Suprapubic skin (tissue), 4 donors: ENCODE data around the gene DDX1. TPM values are rescaled to one million over a fixed set of nuclear protein-coding genes. Genes with fewer than 3 reads are reported as not detected.

Experiments used
- DNase-seq, 2 donors: peaks; one replicate each; pipeline ENCODE4 v3.0.0-alpha.2; 2019; ENCODE audit warnings: low spot score in 2 of 2
- H3K27ac ChIP-seq: fragments of 200-600 bp; sonication (generic); one replicate; pipeline ENCODE4 v1.5.1; 2019
- H3K27me3 ChIP-seq: fragments of 200-600 bp; sonication (generic); one replicate; pipeline ENCODE4 v1.5.1; 2019
- H3K36me3 ChIP-seq: fragments of 200-600 bp; sonication (generic); one replicate; pipeline ENCODE4 v1.5.1; 2019
- H3K4me1 ChIP-seq: fragments of 200-600 bp; sonication (generic); one replicate; pipeline ENCODE4 v1.5.1; 2019
- H3K4me3 ChIP-seq: fragments of 200-600 bp; sonication (generic); one replicate; pipeline ENCODE4 v1.5.1; 2019; ENCODE audit warnings: mild to moderate bottlenecking
- H3K9me3 ChIP-seq: fragments of 200-600 bp; sonication (generic); one replicate; pipeline ENCODE4 v1.5.1; 2019
- EP300 ChIP-seq: sonication (generic); formaldehyde crosslinking; IDR thresholded peaks from one replicate; pipeline ENCODE4 v1.6.1; 2017; ENCODE audit warnings: antibody characterized with exemption
- POLR2A ChIP-seq, 2 donors: fragments of 450-650 bp; IDR thresholded peaks; one replicate each; pipeline ENCODE4 v1.6.1; 2017; ENCODE audit warnings: antibody characterized with exemption in 2 of 2, mild to moderate bottlenecking in 2 of 2, moderate library complexity in 2 of 2
- POLR2AphosphoS5 ChIP-seq, 3 donors: sonication (generic); formaldehyde crosslinking; IDR thresholded peaks; one replicate each; pipeline ENCODE4 v1.6.1; 2017; ENCODE audit warnings: antibody characterized with exemption in 3 of 3
- WGBS: methylation state at CpG from one replicate; pipeline ENCODE4 v1.1.5; 2018; 5-methylcytosine and 5-hydroxymethylcytosine counted together
- total RNA-seq, 4 donors: library from RNA; depleted of rRNA; stranded (reverse); fragments of >200 nt; gene quantifications; one replicate each; pipeline ENCODE4 v1.1.0, GENCODE V29; 2016
- TF ChIP-seq, protein P1 (sequence below), 2 donors: fragments of 200-600 bp in 1 of 2; fragments of 450-650 bp in 1 of 2; sonication (generic) in 1 of 2; IDR thresholded peaks; one replicate each; pipeline ENCODE4 v1.5.1; 2016 to 2019; ENCODE audit warnings: antibody characterized with exemption in 2 of 2, mild to moderate bottlenecking in 1 of 2, moderate library complexity in 1 of 2

DDX1 gene
- total RNA-seq, 4 donors from 2014 or later, result 40.9 to 62.1 (median 51.8) TPM

DNA sequence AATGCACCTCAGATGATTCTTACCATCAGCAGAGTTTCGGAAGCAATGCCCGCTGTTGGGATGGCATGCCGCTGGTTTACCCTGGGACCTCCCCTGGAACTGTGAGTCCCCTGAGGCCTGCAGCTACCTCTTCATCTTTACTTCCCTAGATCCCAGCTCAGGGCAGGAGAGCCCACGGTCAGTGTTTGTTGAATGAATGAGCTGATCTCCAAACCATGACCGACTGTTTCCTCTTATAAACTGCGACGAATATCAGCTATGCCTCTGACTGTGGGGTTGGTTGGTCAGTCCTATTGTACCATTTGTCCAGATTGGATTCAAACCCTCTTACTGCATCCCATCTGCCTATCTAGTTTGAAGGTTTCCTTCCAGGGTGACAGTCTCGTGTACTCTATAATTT is 64.4 kb downstream of the DDX1 start:
- WGBS, result 87% methylated on average over 8 of the region's 8 CpGs
- DNase-seq, result no peak
- H3K36me3 ChIP-seq, result no peaks in the 10 kb centered on the region
- H3K27me3 ChIP-seq, result no peaks in the 10 kb centered on the region
- no peaks in the 10 kb centered on the region for H3K4me1 ChIP-seq
- no peaks in the 10 kb centered on the region for H3K9me3 ChIP-seq
- H3K27ac ChIP-seq, result no peak overlapping the region
- H3K4me3 ChIP-seq, result no peak overlapping the region
- TF ChIP-seq EP300 (no peak), POLR2AphosphoS5 (IDR thresholded peaks at IDR 0.05) (no peak)

DNA sequence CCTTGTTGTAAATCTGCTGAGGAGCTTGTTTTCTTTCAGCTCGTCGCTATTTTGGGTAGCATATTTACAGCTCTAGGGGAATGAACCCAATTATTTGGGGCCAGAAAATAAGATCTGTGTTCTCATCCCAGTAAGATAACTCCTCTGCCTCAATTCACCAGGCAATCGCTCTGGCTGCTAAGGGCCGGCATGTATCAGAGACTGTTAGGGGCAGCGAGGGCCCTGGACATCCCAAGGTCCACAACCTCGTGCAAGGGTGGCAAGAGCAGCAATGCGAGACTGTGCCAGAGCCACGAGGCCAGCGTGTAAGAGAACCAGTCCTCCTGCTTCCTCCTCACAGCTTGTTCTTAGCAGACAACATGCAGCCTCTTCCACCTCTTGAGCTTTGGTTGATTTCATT is 66.1 kb downstream of the DDX1 start:
- Histone ChIP-seq H3K4me1 (no peaks in the 10 kb centered on the region), H3K27ac (no peak overlapping the region), H3K27me3 (no peaks in the 10 kb centered on the region), H3K4me3 (no peak overlapping the region), H3K9me3 (no peaks in the 10 kb centered on the region), H3K36me3 (no peaks in the 10 kb centered on the region)
- no peak for DNase-seq
- WGBS, result 89% methylated on average over 8 of the region's 9 CpGs
- TF ChIP-seq POLR2AphosphoS5 (IDR thresholded peaks at IDR 0.05), result no peak
- TF ChIP-seq, protein P1, sequence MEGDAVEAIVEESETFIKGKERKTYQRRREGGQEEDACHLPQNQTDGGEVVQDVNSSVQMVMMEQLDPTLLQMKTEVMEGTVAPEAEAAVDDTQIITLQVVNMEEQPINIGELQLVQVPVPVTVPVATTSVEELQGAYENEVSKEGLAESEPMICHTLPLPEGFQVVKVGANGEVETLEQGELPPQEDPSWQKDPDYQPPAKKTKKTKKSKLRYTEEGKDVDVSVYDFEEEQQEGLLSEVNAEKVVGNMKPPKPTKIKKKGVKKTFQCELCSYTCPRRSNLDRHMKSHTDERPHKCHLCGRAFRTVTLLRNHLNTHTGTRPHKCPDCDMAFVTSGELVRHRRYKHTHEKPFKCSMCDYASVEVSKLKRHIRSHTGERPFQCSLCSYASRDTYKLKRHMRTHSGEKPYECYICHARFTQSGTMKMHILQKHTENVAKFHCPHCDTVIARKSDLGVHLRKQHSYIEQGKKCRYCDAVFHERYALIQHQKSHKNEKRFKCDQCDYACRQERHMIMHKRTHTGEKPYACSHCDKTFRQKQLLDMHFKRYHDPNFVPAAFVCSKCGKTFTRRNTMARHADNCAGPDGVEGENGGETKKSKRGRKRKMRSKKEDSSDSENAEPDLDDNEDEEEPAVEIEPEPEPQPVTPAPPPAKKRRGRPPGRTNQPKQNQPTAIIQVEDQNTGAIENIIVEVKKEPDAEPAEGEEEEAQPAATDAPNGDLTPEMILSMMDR (IDR thresholded peaks at IDR 0.05), result no peak
- TF ChIP-seq EP300, result no peak
- no peak for TF ChIP-seq POLR2A (IDR thresholded peaks at IDR 0.05)

DNA sequence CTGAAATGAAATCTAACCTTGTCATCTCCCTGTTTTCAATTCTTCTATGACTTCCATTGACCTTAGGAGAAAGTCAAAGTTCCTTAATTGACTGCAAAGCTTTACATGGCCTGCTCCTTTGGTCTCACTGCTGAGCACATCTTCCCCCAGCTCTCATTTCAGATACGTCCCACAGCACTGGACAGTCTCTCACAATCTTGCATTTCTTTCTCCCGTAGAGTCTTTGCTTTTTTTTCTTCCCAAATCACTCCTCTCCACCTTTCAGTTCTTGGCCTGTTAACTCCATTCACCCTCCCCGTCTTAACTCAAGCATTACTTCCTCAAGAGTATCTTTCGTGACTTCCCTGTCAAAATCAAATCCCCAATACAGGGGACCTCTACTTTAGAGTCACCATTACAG is 67.2 kb downstream of the DDX1 start:
- Histone ChIP-seq H3K4me3 (no peak overlapping the region), H3K9me3 (no peaks in the 10 kb centered on the region), H3K36me3 (no peaks in the 10 kb centered on the region), H3K4me1 (no peaks in the 10 kb centered on the region), H3K27me3 (no peaks in the 10 kb centered on the region), H3K27ac (no peak overlapping the region)
- 92% methylated on average over 4 of the region's 4 CpGs for WGBS
- DNase-seq, result no peak
- TF ChIP-seq EP300, result no peak
- TF ChIP-seq, protein P1 (IDR thresholded peaks at IDR 0.05), result no peak
- TF ChIP-seq POLR2A (IDR thresholded peaks at IDR 0.05), result no peak
- TF ChIP-seq POLR2AphosphoS5 (IDR thresholded peaks at IDR 0.05), result no peak

DNA sequence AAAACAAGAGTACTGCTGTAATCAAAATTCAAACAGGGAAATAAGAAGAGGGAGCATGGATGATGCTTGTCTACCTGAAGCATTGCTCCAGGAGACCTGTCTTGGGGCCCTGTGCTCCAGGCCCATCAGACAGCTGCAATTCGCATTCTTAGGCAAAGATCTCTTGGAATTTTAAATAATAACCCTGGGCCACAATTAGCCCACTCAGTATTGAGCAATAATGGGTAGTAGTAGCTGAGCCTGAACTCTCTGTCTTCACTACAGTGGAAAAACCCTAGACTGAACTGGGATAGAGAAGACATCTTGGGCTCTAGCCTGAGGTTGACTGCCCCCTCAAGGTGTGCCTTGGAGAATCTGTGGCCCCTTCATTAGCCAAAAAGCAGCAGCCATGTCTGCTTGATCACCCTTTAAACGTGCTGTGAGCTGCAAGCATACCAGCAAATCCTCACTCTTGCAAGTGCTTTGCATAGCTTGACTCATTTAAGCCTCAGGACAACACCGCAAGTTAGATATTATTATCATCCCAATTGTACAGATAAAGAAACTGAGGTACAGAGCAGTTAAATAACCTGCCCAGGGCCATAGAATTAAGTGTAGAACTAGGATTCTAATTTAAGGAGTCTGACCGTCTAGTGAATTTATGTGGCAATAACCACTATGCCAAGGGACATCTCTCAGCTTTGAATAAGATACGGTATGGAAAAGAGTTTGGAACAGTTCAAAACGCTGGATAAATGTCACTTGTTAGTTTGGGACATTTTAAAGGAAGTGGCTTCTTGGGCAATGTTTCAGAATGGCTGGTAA is 69.0 kb downstream of the DDX1 start:
- H3K36me3 ChIP-seq, result no peaks in the 10 kb centered on the region
- no peak overlapping the region for H3K4me3 ChIP-seq
- DNase-seq, result no peak
- WGBS, result 75% methylated on average over 6 of the region's 6 CpGs
- H3K27ac ChIP-seq, result no peak overlapping the region
- no peaks in the 10 kb centered on the region for H3K27me3 ChIP-seq
- no peaks in the 10 kb centered on the region for H3K4me1 ChIP-seq
- H3K9me3 ChIP-seq, result no peaks in the 10 kb centered on the region
- TF ChIP-seq POLR2A (IDR thresholded peaks at IDR 0.05), result no peak
- TF ChIP-seq POLR2AphosphoS5 (IDR thresholded peaks at IDR 0.05), result no peak
- TF ChIP-seq EP300, result no peak
- TF ChIP-seq, protein P1 (IDR thresholded peaks at IDR 0.05), result no peak

DNA sequence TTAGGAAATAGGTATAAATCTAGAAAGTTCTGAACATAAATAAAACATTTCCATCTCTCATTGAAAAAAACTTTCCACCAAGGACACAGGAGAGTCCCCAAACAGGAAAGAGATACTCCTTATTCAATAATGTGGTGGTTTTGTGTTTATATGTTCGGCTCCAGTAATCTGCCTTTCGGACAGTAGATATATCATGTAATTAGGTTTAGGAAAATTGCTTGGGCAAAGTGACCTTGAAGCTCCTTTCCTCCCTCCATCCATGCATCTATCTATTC is 69.6 kb downstream of the DDX1 start:
- 92% methylated on average over 2 of the region's 2 CpGs for WGBS
- no peaks in the 10 kb centered on the region for H3K4me1 ChIP-seq
- DNase-seq, result no peak
- H3K4me3 ChIP-seq, result no peak overlapping the region
- TF ChIP-seq, protein P1 (IDR thresholded peaks at IDR 0.05), result no peak
- TF ChIP-seq EP300, result no peak
- TF ChIP-seq POLR2A (IDR thresholded peaks at IDR 0.05), result no peak
- no peak for TF ChIP-seq POLR2AphosphoS5 (IDR thresholded peaks at IDR 0.05)
- H3K27ac ChIP-seq, result no peak overlapping the region
- H3K27me3 ChIP-seq, result no peaks in the 10 kb centered on the region
- H3K36me3 ChIP-seq, result no peaks in the 10 kb centered on the region
- H3K9me3 ChIP-seq, result no peaks in the 10 kb centered on the region

DNA sequence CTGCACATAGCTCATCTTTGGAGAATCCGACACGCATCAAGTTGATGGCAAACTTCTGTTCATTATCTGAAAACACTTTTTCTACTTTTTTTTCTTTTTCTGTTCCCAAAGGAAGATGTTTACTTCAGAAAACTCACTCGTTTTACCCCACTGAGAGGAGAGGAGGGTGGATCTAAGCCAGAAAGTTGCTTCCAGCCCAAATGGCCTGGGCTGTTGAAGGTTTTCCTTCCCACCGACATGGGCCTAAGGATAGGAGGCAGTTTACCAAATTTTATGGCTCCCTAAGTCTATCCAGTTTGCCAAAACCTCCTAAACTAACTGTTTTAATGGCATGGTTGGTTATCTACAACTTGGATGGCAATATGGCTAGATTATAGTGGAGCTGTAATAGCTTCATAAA is 70.4 kb downstream of the DDX1 start:
- H3K36me3 ChIP-seq, result no peaks in the 10 kb centered on the region
- TF ChIP-seq, protein P1 (IDR thresholded peaks at IDR 0.05), result no peak
- TF ChIP-seq EP300 (no peak), POLR2A (IDR thresholded peaks at IDR 0.05) (no peak), POLR2AphosphoS5 (IDR thresholded peaks at IDR 0.05) (no peak)
- no peak overlapping the region for H3K4me3 ChIP-seq
- DNase-seq, result no peak
- H3K27ac ChIP-seq, result no peak overlapping the region
- no peaks in the 10 kb centered on the region for H3K9me3 ChIP-seq
- H3K4me1 ChIP-seq, result peaks cover 6% of the 10 kb centered on the region
- H3K27me3 ChIP-seq, result no peaks in the 10 kb centered on the region
- WGBS, result 74% methylated on average over 4 of the region's 4 CpGs
